Measurements from ENCODE around the gene TSPAN9.
A peak's percentile ranks its signal among the peaks of the same experiment; 100 is the strongest.

Gene TSPAN9

GRCh38 chr12:3303410-3304136, 226.4 kb downstream of the TSPAN9 start:
- no peak for DNase-seq (ENCODE audit: extremely low read depth, low read depth)
- no peak for TF ChIP-seq CTCF (IDR thresholded peaks at IDR 0.05; ENCODE audit: low read depth, low read length)

- no peak for TF ChIP-seq CTCF (IDR thresholded peaks at IDR 0.05; ENCODE audit: low read depth, low read length)
- peak; percentile 56 for DNase-seq (ENCODE audit: extremely low read depth, low read depth)
Measured at GRCh38 chr12:3304436-3305165, 227.4 kb downstream of the TSPAN9 start.

- no peak for DNase-seq (ENCODE audit: extremely low read depth, low read depth)
- no peak for TF ChIP-seq CTCF (IDR thresholded peaks at IDR 0.05; ENCODE audit: low read depth, low read length)
Measured at GRCh38 chr12:3305464-3305863, 228.3 kb downstream of the TSPAN9 start.

GRCh38 chr12:3305904-3306619, 228.9 kb downstream of the TSPAN9 start:
- TF ChIP-seq CTCF (IDR thresholded peaks at IDR 0.05; ENCODE audit: low read depth, low read length), result no peak
- DNase-seq (ENCODE audit: extremely low read depth, low read depth), result no peak

GRCh38 chr12:3307389-3307788, 230.2 kb downstream of the TSPAN9 start:
- TF ChIP-seq CTCF (IDR thresholded peaks at IDR 0.05; ENCODE audit: low read depth, low read length), result no peak
- DNase-seq (ENCODE audit: extremely low read depth, low read depth), result no peak

GRCh38 chr12:3308063-3308462, 230.9 kb downstream of the TSPAN9 start:
- no peak for TF ChIP-seq CTCF (IDR thresholded peaks at IDR 0.05; ENCODE audit: low read depth, low read length)
- DNase-seq (ENCODE audit: extremely low read depth, low read depth), result no peak

- TF ChIP-seq CTCF (IDR thresholded peaks at IDR 0.05; ENCODE audit: low read depth, low read length), result no peak
- no peak for DNase-seq (ENCODE audit: extremely low read depth, low read depth)
Measured at GRCh38 chr12:3308609-3309008, 231.4 kb downstream of the TSPAN9 start.
